GM10248 (cell line): Measurements from ENCODE around the gene GRIFIN.

ENCODE experiments used
- CTCF ChIA-PET: fragments of 300-600 bp; sonication (Branson Sonifier 250); formaldehyde crosslinking; extraction: SDS; loops from one replicate; lab custom pipeline; 2021; ENCODE audit warnings: antibody characterized with exemption; lab: Yijun Ruan, JAX
- POLR2A ChIA-PET: fragments of 350-650 bp; sonication (Branson Sonifier 250); formaldehyde crosslinking; extraction: SDS; loops from one replicate; lab custom pipeline; 2020; ENCODE audit warnings: antibody characterized with exemption; lab: Yijun Ruan, JAX
- DNase-seq: peaks from one replicate; pipeline ENCODE4 v3.0.0; 2012; ENCODE audit errors: extremely low spot score
- TF ChIP-seq, protein P1 (sequence below): IDR thresholded peaks from 2 replicates; pipeline ENCODE4 v1.5.1; 2012; ENCODE audit warnings: mild to moderate bottlenecking, low read depth; ENCODE audit errors: extremely low read depth, missing control alignments, control extremely low read depth

The GRIFIN gene

DNA sequence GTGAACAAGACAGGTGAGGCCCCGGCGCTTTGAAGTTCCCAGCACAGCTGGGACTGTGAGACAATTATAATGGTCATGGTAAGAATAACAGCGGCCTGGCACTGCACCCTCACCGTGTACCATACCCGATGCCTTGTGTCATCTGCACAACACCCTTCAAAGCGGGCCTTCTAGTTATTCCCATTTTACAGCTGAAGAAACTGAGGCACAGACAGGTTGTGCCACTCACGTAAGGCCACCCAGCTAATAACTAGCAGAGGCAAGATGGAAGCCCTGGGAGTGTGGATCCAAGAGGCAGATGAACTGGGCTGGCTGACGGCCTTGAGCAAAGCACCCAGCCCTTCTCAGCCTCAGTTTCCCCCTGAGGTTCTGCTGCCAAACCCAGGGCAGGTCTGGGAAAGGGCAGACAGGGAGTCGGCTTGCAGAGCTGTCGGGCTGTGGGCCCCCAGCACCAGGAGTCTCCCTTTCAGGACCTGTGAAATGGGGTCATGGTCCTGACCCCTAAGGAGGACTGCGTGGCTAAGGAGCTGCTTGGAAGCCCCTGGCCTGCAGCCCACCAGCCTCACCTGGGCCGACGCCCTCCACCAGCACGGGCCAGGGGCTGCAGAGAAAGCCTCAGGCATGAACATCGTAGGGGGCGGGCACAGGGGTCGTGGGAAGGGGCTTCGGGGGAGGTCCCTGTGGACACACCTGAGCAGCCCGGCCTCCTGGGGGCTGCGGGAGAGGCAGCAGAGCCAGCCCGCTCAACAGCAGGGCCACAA lies 28.1 kb upstream of the GRIFIN start:
- ChIA-PET POLR2A (no interaction called here), CTCF (interaction anchor here (1.1 kb wide), 1 partner anchor 54 kb away, joined by 3 read pairs; no protein-coding TSS in a partner anchor)
- no peak for DNase-seq
- TF ChIP-seq, protein P1, sequence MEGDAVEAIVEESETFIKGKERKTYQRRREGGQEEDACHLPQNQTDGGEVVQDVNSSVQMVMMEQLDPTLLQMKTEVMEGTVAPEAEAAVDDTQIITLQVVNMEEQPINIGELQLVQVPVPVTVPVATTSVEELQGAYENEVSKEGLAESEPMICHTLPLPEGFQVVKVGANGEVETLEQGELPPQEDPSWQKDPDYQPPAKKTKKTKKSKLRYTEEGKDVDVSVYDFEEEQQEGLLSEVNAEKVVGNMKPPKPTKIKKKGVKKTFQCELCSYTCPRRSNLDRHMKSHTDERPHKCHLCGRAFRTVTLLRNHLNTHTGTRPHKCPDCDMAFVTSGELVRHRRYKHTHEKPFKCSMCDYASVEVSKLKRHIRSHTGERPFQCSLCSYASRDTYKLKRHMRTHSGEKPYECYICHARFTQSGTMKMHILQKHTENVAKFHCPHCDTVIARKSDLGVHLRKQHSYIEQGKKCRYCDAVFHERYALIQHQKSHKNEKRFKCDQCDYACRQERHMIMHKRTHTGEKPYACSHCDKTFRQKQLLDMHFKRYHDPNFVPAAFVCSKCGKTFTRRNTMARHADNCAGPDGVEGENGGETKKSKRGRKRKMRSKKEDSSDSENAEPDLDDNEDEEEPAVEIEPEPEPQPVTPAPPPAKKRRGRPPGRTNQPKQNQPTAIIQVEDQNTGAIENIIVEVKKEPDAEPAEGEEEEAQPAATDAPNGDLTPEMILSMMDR: no peak

- ChIA-PET CTCF (no interaction called here), POLR2A (no interaction called here)
- no peak for DNase-seq
- TF ChIP-seq, protein P1: no peak
Measured at GRCh38 chr7:2503056-2503941, 27.1 kb upstream of the GRIFIN start.

- ChIA-PET CTCF (interaction anchor here (1.7 kb wide), 1 partner anchor 10 kb away, joined by 6 read pairs; no protein-coding TSS in a partner anchor), POLR2A (no interaction called here)
- TF ChIP-seq, protein P1: no peak
Measured at GRCh38 chr7:2502647-2502966, 26.4 kb upstream of the GRIFIN start.

DNA sequence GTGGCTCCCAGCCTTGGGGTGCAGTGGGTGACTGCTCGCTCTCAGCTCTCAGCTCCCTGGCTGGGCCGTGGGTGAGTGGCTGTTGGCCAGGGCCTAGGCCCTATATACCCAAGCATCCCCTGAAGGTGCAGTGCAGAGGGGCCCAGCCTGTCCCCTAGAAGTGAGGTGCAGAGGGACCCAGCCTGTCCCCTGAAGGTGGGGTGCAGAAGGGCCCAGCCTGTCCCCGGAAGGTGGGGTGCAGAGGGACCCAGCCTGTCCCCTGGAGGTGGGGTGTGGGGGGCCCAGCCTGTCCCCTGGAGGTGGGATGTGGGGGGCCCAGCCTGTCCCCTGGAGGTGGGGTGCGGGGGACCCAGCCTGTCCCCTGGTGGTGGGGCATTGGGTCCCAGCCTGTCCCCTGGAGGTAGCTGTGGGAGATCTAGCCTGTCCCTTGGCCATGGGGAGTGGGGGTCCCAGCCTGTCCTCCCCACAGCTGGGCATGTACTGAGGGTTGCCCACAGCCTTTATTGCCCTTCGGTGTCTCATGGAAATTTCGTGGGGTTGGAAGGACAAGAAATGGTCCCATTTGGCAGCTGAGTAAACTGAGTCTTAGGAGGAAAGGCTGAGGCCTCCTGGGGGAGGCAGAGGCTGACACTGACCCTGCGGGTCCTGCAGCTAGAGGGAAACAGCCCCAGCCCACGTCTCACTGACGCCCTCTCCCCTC lies 25.9 kb upstream of the GRIFIN start:
- ChIA-PET CTCF (interaction anchor here (0.6 to 1.9 kb wide), 3 partner anchors 10 to 33 kb away, joined by 3 to 6 read pairs (median 6); no protein-coding TSS in a partner anchor), POLR2A (no interaction called here)
- TF ChIP-seq, protein P1: no peak
- DNase-seq: no peak

More at GRCh38 chr7:2502647-2502966, 26.4 kb upstream of the GRIFIN start:
- DNase-seq: no peak

DNA sequence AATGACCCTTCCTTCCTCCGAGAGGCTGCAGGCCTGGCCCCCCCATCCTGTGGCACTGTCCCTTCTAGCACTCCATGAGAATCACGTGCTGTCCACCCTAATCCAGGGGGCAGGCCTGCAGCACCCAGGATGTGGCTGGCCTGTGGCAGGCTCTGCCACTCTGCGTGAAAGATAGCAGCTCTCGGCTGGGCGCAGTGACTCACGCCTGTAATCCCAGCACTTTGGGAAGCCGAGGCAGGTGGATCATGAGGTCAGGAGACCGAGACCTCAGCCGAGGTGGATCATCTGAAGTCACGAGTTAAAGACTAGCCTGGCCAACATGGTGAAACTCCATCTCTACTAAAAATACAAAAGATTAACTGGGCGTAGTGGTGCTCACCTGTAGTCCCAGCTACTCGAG lies 24.5 kb upstream of the GRIFIN start:
- POLR2A ChIA-PET: no interaction called here
- DNase-seq: no peak
- TF ChIP-seq, protein P1: no peak
- CTCF ChIA-PET: interaction anchor here (1.3 to 1.9 kb wide), 2 partner anchors 13 to 32 kb away, joined by 4 to 6 read pairs; no protein-coding TSS in a partner anchor
